Liver (tissue), 3 donors: Measurements from ENCODE around the gene SLC16A6.

Source experiments
- CTCF ChIP-seq: fragments of 150-350 bp; IDR thresholded peaks from 2 replicates; pipeline ENCODE4 v1.5.1; 2017; ENCODE audit warnings: improper control_type of control experiment, low read depth, low read length; ENCODE audit not compliant: missing input control
- RAD21 ChIP-seq, 2 donors: IDR thresholded peaks; 2 replicates each; pipeline ENCODE4 v1.6.1; 2016; ENCODE audit warnings: antibody characterized with exemption in 2 of 2, mild to moderate bottlenecking in 2 of 2
- REST ChIP-seq: IDR thresholded peaks from 2 replicates; pipeline ENCODE4 v1.6.1; 2016; ENCODE audit warnings: antibody characterized with exemption, mild to moderate bottlenecking
- donor health status: healthy.
- donor health status: healthy.

GRCh38 chr17:68228817-68229570 lies 61.9 kb downstream of the SLC16A6 start:
- TF ChIP-seq CTCF: no peak
- TF ChIP-seq RAD21 (IDR thresholded peaks at IDR 0.05): no peak
- no peak for TF ChIP-seq REST
